Measurements from ENCODE around the gene ELN.

ELN gene

DNA sequence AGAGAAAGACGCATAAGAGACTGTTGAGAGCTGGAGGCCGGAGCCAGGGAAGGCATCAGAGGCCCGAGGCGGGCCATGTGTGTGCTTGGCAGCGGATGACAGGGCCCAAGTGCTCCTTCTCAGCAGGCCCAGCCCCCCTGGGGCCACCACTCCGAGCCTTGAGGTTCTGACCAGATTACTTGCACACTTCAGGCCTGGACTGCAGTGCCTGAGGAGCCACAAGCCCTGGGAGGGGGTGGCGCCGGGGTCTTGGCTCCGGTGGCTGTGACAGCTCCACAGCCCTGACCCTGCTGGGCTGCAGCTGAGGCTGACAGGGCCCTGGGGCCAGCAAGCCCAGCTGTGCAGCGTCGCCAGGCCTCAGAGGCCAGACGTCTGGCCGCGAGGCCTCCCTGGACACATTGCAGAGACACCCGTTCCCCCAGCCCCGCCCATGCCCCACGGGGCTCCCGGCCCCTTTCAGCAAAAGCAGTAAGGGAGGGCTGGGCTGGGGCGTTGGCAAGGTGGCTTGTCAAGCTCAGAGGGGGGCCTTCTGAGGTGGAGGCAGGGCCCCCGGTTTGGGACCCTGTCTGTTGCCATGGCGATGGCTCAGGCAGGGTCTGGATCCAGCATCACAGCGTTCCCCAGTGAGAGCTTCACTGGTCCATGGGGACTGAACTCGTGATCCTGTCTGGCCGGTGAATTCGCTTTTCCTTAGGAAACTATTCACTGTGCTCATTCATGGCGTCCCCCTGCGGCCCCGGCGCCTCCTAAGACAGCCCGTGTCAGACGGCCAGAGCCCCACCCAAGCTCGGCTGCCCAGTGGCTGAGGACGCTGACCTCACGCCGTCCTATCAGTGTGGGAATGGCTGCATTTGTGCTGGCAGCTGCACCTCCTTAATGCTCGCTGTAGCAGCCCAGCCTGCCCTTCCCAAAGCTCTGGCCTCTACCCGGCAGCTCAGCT lies 5.7 kb downstream of the ELN start:
- 0 out of 2 replicates have a peak, but pooled peaks have one; percentile 50 for TF ChIP-seq GLIS3 (CRISPR knock-in tag; IDR thresholded peaks at IDR 0.05)
- TF ChIP-seq RARB (CRISPR knock-in tag; IDR thresholded peaks at IDR 0.05): no peak
- TF ChIP-seq ZNF565 (CRISPR knock-in tag; conservative IDR thresholded peaks at IDR 0.05; ENCODE audit: low read depth): no peak
- no peak for TF ChIP-seq CSDC2 (CRISPR knock-in tag; IDR thresholded peaks at IDR 0.05)
- TF ChIP-seq TOX (CRISPR knock-in tag; IDR thresholded peaks at IDR 0.05; ENCODE audit: borderline replicate concordance): no peak
- no peak for TF ChIP-seq ZC3H10 (CRISPR knock-in tag; IDR thresholded peaks at IDR 0.05)
- no peak for TF ChIP-seq ZNF70 (CRISPR knock-in tag; IDR thresholded peaks at IDR 0.05)
- TF ChIP-seq OSR1 (CRISPR knock-in tag; IDR thresholded peaks at IDR 0.05): no peak
- no peak for TF ChIP-seq BACH2 (CRISPR knock-in tag; IDR thresholded peaks at IDR 0.05; ENCODE audit: borderline replicate concordance)
- peak; percentile 85; the same call in 1 of the 2 replicates for TF ChIP-seq TCF4 (CRISPR knock-in tag; IDR thresholded peaks at IDR 0.05; ENCODE audit: borderline replicate concordance)
- no peak for TF ChIP-seq ARNTL (CRISPR knock-in tag; IDR thresholded peaks at IDR 0.05; ENCODE audit: borderline replicate concordance, low read depth)
- TF ChIP-seq ESRRG (CRISPR knock-in tag; IDR thresholded peaks at IDR 0.05): no peak
- TF ChIP-seq, protein P1, sequence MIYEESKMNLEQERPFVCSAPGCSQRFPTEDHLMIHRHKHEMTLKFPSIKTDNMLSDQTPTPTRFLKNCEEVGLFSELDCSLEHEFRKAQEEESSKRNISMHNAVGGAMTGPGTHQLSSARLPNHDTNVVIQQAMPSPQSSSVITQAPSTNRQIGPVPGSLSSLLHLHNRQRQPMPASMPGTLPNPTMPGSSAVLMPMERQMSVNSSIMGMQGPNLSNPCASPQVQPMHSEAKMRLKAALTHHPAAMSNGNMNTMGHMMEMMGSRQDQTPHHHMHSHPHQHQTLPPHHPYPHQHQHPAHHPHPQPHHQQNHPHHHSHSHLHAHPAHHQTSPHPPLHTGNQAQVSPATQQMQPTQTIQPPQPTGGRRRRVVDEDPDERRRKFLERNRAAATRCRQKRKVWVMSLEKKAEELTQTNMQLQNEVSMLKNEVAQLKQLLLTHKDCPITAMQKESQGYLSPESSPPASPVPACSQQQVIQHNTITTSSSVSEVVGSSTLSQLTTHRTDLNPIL (CRISPR knock-in tag; IDR thresholded peaks at IDR 0.05; ENCODE audit: low read depth): no peak
- peak; percentile 38 for ATAC-seq

DNA sequence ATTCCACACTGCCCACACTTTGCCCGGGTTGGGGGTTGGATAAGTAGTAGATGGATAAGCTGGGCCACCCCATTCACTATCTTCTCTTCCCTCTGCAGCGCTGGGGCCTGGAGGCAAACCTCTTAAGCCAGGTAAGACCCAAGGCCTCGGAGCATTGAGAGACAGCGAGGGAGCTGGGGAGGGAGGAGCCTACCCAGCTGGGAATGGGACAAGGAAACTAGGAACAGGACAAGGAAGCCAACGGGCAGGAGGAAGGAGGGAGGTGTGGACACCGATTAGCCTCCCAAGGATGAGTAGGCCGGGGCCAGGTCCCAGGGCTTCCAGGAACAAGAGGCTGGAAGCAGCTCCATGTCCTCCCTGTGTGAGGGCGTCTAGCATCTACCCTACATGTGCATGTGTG lies 9.6 kb downstream of the ELN start:
- no peak for TF ChIP-seq PPARA (CRISPR knock-in tag; IDR thresholded peaks at IDR 0.05; ENCODE audit: borderline replicate concordance)
- no peak for ATAC-seq

DNA sequence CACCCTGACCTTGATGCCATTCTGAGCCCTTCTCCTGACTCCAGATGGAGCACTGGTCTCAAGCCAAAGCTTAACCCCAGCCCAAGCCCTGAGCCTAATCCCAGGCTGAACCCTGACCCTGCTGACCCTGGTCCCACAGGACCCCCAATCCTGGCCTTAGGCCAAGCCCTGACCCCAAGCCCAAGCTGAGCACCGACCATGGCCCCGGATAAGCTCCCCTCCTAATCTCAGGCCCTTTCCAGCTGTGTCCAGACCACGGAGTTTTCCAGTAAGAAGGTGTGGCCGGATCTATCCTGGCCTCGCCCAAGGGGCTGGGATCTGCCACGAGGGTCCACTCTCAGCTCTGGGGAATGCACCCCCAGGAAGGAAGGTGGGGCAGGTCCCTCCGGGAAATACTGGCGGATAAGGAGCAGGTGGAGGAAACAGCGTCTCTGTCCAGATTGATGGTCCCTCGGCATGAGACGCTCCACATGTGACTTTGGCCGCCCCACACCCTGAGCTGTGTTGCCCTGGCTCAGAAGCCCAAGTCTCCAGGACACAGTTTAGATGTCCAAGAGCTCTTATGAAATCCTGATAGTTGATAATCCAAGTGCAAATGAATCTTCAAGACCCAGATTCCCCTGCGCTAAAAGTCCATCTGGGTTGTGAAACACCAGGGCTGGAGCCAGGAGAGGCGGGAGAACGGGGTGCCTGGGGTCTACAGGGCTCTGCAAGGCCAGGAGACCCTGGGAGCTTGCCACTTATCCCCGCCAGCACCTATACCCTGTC lies 10.4 kb downstream of the ELN start:
- TF ChIP-seq, protein P1 (CRISPR knock-in tag; IDR thresholded peaks at IDR 0.05; ENCODE audit: low read depth): no peak
- no peak for TF ChIP-seq BACH2 (CRISPR knock-in tag; IDR thresholded peaks at IDR 0.05; ENCODE audit: borderline replicate concordance)
- ATAC-seq: no peak

DNA sequence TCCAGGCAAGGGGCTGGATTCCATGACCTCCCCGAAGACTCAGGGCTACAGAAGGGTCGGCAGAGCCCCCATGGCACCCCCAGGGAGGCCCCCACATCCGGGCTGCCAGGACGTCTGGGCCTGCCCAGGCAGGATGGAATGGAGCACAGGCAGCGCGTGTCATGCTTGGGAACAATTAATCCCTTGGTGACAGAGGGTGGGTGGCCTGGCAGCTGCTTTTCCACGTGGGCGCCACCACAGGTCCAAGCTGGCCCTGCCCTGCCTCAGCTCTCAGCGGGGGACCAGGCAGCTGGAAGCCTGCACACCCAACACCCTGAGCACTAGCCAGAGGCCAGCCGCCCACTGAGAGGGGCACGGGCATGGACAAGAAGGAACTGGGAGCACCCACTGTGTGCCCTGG lies 11.4 kb downstream of the ELN start:
- TF ChIP-seq, protein P2, sequence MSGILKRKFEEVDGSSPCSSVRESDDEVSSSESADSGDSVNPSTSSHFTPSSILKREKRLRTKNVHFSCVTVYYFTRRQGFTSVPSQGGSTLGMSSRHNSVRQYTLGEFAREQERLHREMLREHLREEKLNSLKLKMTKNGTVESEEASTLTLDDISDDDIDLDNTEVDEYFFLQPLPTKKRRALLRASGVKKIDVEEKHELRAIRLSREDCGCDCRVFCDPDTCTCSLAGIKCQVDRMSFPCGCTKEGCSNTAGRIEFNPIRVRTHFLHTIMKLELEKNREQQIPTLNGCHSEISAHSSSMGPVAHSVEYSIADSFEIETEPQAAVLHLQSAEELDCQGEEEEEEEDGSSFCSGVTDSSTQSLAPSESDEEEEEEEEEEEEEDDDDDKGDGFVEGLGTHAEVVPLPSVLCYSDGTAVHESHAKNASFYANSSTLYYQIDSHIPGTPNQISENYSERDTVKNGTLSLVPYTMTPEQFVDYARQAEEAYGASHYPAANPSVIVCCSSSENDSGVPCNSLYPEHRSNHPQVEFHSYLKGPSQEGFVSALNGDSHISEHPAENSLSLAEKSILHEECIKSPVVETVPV (CRISPR knock-in tag; IDR thresholded peaks at IDR 0.05): no peak
- TF ChIP-seq ZC3H10 (CRISPR knock-in tag; IDR thresholded peaks at IDR 0.05) (no peak), ZNF70 (CRISPR knock-in tag; IDR thresholded peaks at IDR 0.05) (no peak), GLIS3 (CRISPR knock-in tag; IDR thresholded peaks at IDR 0.05) (no peak), TCF4 (CRISPR knock-in tag; IDR thresholded peaks at IDR 0.05; ENCODE audit: borderline replicate concordance) (no peak), SNAI2 (CRISPR knock-in tag; IDR thresholded peaks at IDR 0.05) (no peak), ESRRG (CRISPR knock-in tag; IDR thresholded peaks at IDR 0.05) (no peak), TOX (CRISPR knock-in tag; IDR thresholded peaks at IDR 0.05; ENCODE audit: borderline replicate concordance) (no peak), ARNTL (CRISPR knock-in tag; IDR thresholded peaks at IDR 0.05; ENCODE audit: borderline replicate concordance, low read depth) (no peak), ZNF565 (CRISPR knock-in tag; conservative IDR thresholded peaks at IDR 0.05; ENCODE audit: low read depth) (no peak), ZFP3 (CRISPR knock-in tag; IDR thresholded peaks at IDR 0.05) (no peak), ZNF8 (CRISPR knock-in tag; IDR thresholded peaks at IDR 0.05) (no peak), ZFP30 (CRISPR knock-in tag; IDR thresholded peaks at IDR 0.05) (no peak)
- TF ChIP-seq, protein P1 (CRISPR knock-in tag; IDR thresholded peaks at IDR 0.05; ENCODE audit: low read depth): no peak
- TF ChIP-seq, protein P3, sequence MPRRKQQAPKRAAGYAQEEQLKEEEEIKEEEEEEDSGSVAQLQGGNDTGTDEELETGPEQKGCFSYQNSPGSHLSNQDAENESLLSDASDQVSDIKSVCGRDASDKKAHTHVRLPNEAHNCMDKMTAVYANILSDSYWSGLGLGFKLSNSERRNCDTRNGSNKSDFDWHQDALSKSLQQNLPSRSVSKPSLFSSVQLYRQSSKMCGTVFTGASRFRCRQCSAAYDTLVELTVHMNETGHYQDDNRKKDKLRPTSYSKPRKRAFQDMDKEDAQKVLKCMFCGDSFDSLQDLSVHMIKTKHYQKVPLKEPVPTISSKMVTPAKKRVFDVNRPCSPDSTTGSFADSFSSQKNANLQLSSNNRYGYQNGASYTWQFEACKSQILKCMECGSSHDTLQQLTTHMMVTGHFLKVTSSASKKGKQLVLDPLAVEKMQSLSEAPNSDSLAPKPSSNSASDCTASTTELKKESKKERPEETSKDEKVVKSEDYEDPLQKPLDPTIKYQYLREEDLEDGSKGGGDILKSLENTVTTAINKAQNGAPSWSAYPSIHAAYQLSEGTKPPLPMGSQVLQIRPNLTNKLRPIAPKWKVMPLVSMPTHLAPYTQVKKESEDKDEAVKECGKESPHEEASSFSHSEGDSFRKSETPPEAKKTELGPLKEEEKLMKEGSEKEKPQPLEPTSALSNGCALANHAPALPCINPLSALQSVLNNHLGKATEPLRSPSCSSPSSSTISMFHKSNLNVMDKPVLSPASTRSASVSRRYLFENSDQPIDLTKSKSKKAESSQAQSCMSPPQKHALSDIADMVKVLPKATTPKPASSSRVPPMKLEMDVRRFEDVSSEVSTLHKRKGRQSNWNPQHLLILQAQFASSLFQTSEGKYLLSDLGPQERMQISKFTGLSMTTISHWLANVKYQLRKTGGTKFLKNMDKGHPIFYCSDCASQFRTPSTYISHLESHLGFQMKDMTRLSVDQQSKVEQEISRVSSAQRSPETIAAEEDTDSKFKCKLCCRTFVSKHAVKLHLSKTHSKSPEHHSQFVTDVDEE (CRISPR knock-in tag; IDR thresholded peaks at IDR 0.05): no peak
- no peak for ATAC-seq
